Type B pancreatic cell (in vitro differentiated cells): ENCODE data around the gene LYVE1. TPM values are rescaled to one million over a fixed set of nuclear protein-coding genes. Genes with fewer than 3 reads are reported as not detected.

Source experiments
- DNase-seq: peaks from one replicate; pipeline ENCODE4 v3.0.0; 2021; ENCODE audit warnings: mixed read lengths; ENCODE audit not compliant: unreplicated experiment; ENCODE audit errors: extremely low spot score
- H3K27ac Mint-ChIP-seq: 2 replicates; pipeline ENCODE4 v1.8.0; 2021; ENCODE audit warnings: mild to moderate bottlenecking, mixed read lengths
- H3K27me3 Mint-ChIP-seq: 2 replicates; pipeline ENCODE4 v1.8.0; 2021; ENCODE audit warnings: mixed read lengths
- H3K36me3 Mint-ChIP-seq: 2 replicates; pipeline ENCODE4 v1.8.0; 2021; ENCODE audit warnings: mixed read lengths
- H3K4me1 Mint-ChIP-seq: one replicate; pipeline ENCODE4 v1.8.0; 2021; ENCODE audit warnings: mixed read lengths; ENCODE audit not compliant: unreplicated experiment
- H3K4me3 Mint-ChIP-seq: 2 replicates; pipeline ENCODE4 v1.8.0; 2021; ENCODE audit warnings: mild to moderate bottlenecking, mixed read lengths
- H3K9me3 Mint-ChIP-seq: 2 replicates; pipeline ENCODE4 v1.8.0; 2021; ENCODE audit warnings: mixed read lengths
- long read RNA-seq: library from polyadenylated mRNA; unstranded; transcript quantifications from one replicate; pipeline ENCODE4 v2.0.0, GENCODE V29; 2020
- total RNA-seq: library from RNA; stranded (reverse); gene quantifications from 2 replicates; pipeline ENCODE4 v1.2.1, GENCODE V29; 2021; ENCODE audit warnings: low replicate concordance
- TF ChIP-seq, protein P1 (sequence below): fragments of 200-600 bp; sonication (generic); conservative IDR thresholded peaks from 2 replicates; pipeline ENCODE4 v1.5.0; 2021; ENCODE audit warnings: antibody characterized with exemption, mild to moderate bottlenecking

The LYVE1 gene, protein sequence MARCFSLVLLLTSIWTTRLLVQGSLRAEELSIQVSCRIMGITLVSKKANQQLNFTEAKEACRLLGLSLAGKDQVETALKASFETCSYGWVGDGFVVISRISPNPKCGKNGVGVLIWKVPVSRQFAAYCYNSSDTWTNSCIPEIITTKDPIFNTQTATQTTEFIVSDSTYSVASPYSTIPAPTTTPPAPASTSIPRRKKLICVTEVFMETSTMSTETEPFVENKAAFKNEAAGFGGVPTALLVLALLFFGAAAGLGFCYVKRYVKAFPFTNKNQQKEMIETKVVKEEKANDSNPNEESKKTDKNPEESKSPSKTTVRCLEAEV
- total RNA-seq, result not detected in 2 replicates
- long read RNA-seq, partial matches to known transcripts, result 0 of 1 reads
- long read RNA-seq, other reads (novel, unspliced or antisense), result 1 of 1 reads

DNA sequence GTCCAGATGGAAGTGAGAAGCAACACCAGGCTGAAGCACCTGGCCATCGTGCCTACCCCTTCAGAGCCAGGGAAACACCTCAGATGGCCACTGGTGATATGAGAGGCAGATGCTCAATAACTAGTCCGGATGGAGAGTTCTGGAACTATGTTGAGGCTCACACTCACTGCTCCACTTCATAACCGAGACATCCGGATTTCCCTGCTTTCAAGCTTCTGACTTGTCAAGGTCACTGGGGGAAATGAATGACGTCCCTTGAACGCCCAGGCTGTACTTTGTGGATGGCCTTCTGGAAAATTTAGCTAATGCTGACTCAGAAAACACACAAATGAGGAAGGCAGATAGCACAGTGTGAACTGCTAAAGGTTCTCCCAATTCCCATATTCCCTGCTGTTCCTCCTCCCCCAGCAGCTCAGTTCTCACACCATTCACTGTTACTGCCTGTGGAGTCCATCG, at the start of gene LYVE1:
Gene LYVE1, minus strand, starts transcription at position 180 of the 456 bp plus-strand sequence. Its CDS starts 133 bp downstream, at position 47.
- no peaks in the 10 kb centered on the region for H3K9me3 Mint-ChIP-seq
- no peaks in the 10 kb centered on the region for H3K4me1 Mint-ChIP-seq
- H3K27ac Mint-ChIP-seq, result no peak within 1 kb of the TSS
- TF ChIP-seq, protein P1, sequence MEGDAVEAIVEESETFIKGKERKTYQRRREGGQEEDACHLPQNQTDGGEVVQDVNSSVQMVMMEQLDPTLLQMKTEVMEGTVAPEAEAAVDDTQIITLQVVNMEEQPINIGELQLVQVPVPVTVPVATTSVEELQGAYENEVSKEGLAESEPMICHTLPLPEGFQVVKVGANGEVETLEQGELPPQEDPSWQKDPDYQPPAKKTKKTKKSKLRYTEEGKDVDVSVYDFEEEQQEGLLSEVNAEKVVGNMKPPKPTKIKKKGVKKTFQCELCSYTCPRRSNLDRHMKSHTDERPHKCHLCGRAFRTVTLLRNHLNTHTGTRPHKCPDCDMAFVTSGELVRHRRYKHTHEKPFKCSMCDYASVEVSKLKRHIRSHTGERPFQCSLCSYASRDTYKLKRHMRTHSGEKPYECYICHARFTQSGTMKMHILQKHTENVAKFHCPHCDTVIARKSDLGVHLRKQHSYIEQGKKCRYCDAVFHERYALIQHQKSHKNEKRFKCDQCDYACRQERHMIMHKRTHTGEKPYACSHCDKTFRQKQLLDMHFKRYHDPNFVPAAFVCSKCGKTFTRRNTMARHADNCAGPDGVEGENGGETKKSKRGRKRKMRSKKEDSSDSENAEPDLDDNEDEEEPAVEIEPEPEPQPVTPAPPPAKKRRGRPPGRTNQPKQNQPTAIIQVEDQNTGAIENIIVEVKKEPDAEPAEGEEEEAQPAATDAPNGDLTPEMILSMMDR, result no peak
- H3K27me3 Mint-ChIP-seq, result no peaks in the 10 kb centered on the region
- no peaks in the 10 kb centered on the region for H3K36me3 Mint-ChIP-seq
- no peak within 1 kb of the TSS for H3K4me3 Mint-ChIP-seq
- no peak for DNase-seq

DNA sequence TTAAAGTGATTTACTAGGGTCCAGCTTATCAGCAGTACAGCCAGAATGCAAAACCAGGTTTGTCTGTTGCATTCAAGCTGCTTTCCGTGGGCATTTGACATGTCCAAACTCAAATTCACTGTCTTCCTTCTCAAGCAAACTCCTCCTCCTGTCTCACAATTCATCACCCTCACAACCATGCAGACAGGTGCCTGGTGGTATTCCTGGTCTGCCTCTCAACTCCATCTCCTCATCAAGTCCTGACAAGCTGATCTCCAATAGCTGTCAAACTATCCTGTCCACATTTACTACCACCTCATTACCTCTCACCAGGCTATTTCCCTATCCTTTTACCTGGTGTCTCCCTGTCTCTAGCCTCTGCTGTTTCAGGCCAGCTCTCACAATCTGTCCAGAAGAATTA, 49.1 kb upstream of the LYVE1 start:
- Mint-ChIP-seq H3K4me1 (no peaks in the 10 kb centered on the region), H3K4me3 (no peak overlapping the region), H3K36me3 (peaks cover 7% of the 10 kb centered on the region), H3K27me3 (no peaks in the 10 kb centered on the region), H3K27ac (no peak overlapping the region), H3K9me3 (peaks cover 12% of the 10 kb centered on the region)
- DNase-seq, result no peak
- TF ChIP-seq, protein P1, result no peak

DNA sequence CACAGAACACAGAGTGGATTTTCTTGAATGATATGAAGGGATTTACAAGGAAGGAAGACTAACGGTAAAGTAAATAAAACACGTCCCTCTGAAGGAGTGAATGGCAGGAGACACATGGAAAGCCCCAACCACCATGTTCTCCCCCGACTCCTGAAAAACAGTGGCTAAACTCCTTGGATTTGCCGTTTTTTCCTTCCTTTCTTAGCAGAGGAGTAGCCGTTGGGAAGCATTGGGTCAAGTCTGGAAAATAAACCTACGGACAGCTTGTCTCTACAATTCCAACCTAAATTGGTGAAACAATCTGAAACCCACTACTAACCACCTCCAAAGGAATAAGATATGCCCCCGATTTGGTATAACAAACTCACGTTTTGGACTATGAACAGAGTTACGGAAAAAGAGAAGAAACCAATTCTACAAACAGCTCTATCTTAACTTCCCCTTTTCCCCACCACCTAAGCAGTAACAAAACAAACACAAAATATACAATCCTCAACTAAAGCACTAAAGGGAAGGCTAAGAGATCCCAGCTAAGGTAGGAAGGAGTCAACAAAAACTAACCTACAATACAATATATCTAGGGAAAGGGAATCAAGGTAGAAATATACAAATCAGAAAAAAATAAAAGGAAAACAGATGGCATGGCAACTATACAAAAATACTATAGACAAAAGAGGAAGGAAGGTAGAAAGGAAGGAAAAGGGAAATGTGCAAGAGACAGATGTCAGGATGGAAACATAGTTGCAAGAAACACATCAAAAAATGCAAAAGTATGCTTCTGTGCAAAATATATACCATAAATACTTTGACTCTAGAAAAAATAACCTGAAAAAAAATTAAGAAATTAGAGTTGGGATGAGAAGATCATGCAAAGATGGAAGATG, 43.8 kb upstream of the LYVE1 start:
- no peaks in the 10 kb centered on the region for H3K27me3 Mint-ChIP-seq
- H3K27ac Mint-ChIP-seq, result no peak overlapping the region
- H3K4me3 Mint-ChIP-seq, result no peak overlapping the region
- peaks cover 7% of the 10 kb centered on the region for H3K36me3 Mint-ChIP-seq
- DNase-seq, result no peak
- H3K4me1 Mint-ChIP-seq, result no peaks in the 10 kb centered on the region
- TF ChIP-seq, protein P1, result no peak
- H3K9me3 Mint-ChIP-seq, result peaks cover 12% of the 10 kb centered on the region

DNA sequence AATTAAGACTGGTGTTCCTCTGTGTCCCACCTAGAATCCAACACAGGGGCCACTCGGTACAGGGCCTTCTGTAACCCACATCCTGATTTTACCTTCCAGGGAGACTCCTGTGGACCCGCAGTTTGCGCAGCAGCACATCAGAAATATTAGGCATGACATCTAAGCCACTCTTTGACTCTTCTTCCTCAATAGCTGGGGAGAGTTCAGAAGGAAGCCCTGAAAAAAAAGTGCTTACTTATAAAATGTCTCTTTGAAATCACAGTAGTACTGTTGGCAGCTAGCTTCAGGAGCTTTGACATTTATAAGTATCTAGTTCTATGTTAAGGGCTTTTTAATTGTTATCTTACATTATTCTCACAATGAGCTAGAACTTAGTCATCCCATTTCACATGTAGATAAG, 41.2 kb upstream of the LYVE1 start:
- peaks cover 19% of the 10 kb centered on the region for H3K4me1 Mint-ChIP-seq
- H3K4me3 Mint-ChIP-seq, result no peak overlapping the region
- no peak overlapping the region for H3K27ac Mint-ChIP-seq
- H3K27me3 Mint-ChIP-seq, result no peaks in the 10 kb centered on the region
- H3K9me3 Mint-ChIP-seq, result peaks cover 12% of the 10 kb centered on the region
- peaks cover 7% of the 10 kb centered on the region for H3K36me3 Mint-ChIP-seq
- TF ChIP-seq, protein P1, result no peak
- no peak for DNase-seq

DNA sequence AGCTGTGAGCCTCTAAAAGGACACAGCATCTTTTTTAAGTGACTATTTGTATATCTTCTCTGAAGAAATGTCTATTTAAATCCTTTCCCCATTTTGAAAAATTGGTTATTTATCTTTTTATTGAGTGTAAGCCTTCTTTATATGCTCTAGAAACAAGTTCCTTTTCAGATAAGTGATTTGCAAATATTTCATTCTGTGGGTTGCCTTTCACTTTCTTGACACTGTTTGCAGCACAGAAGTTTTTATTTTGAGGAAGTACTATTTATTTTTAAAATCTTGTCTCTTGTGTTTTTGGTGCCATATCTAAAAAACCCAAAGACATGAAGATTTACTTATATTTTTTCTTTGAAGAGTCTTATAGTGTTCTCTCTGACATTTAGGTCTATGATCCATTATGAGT, 40.1 kb upstream of the LYVE1 start:
- TF ChIP-seq, protein P1, result no peak
- Mint-ChIP-seq H3K27me3 (no peaks in the 10 kb centered on the region), H3K36me3 (peaks cover 4% of the 10 kb centered on the region), H3K9me3 (peaks cover 5% of the 10 kb centered on the region), H3K4me1 (peaks cover 23% of the 10 kb centered on the region), H3K27ac (peak overlapping the region; percentile 39), H3K4me3 (no peak overlapping the region)
- DNase-seq, result no peak
